K562 (cell line): Measurements from ENCODE around the gene E2F1. TPM values are rescaled to one million over a fixed set of nuclear protein-coding genes. Genes with fewer than 3 reads are reported as not detected.

Experiments used
- ARNT ChIP-seq, 2 experiments: fragments of 450-650 bp; IDR thresholded peaks; 2 replicates each; pipeline ENCODE4 v1.6.1; 2016; ENCODE audit warnings: mild to moderate bottlenecking in 1 of 2
- CHAMP1 ChIP-seq: fragments of 450-650 bp; IDR thresholded peaks from 2 replicates; pipeline ENCODE4 v1.6.1; 2016; ENCODE audit warnings: mild to moderate bottlenecking
- NBN ChIP-seq: fragments of 450-650 bp; IDR thresholded peaks from 2 replicates; pipeline ENCODE4 v1.6.1; 2016; ENCODE audit warnings: low read depth, mild to moderate bottlenecking
- NFATC3 ChIP-seq: fragments of 450-650 bp; IDR thresholded peaks from 2 replicates; pipeline ENCODE4 v1.6.1; 2017; ENCODE audit warnings: mild to moderate bottlenecking
- PTRF ChIP-seq: fragments of 450-650 bp; IDR thresholded peaks from 2 replicates; pipeline ENCODE4 v1.6.1; 2016; ENCODE audit warnings: mild to moderate bottlenecking, missing genetic modification characterization, missing compliant biosample characterization
- ZNF395 ChIP-seq: fragments of 200-800 bp; sonication (Bioruptor generic); IDR thresholded peaks from 2 replicates; pipeline ENCODE4 v1.6.1; 2017; ENCODE audit warnings: missing genetic modification characterization, missing compliant biosample characterization
- polyA plus RNA-seq, 8 experiments: library from polyadenylated mRNA; depleted of rRNA in 4 of 8; stranded (reverse) in 5 of 8; unstranded in 3 of 8; fragments of >200 nt; fragmentation: Nextera tagmentation in 2 of 8; fragmentation: Illumina TruSeq in 1 of 8; extraction: Ambion mirVana in 2 of 8; extraction: Trizol in 1 of 8; gene quantifications; 2 replicates each; pipeline versions ENCODE4 v1.2.1 to v1.2.3, GENCODE V29; 2011 to 2014; ENCODE audit warnings: inconsistent platforms in 1 of 8, missing spikeins in 1 of 8
- total RNA-seq, 7 experiments: library from RNA; depleted of rRNA in 6 of 7; stranded (reverse); fragments of >200 nt in 6 of 7; fragmentation: Illumina TruSeq in 2 of 7; extraction: Trizol in 2 of 7; gene quantifications; 2 replicates each; pipeline versions ENCODE4 v1.2.1 to v1.2.3, GENCODE V29; 2011 to 2021; ENCODE audit warnings: low replicate concordance in 1 of 7

Gene E2F1
- total and polyA plus RNA-seq, 9 of the 15 experiments (the other 6 are each of a cell fraction or from before 2014, with no cell fraction given): 0.14 to 30.6 (median 13.1) TPM

- TF ChIP-seq CHAMP1 (no peak), PTRF (tag) (no peak), ARNT (IDR thresholded peaks at IDR 0.05) (no peak), ZNF395 (CRISPR knock-in tag) (no peak), NFATC3 (no peak), NBN (no peak)
- TF ChIP-seq, all 486 proteins: peak for 4
Observed at GRCh38 chr20:33724439-33725094, 38.4 kb upstream of the E2F1 start (continued).
